H1 (cell line): ENCODE data around the gene PACSIN1. TPM values are rescaled to one million over a fixed set of nuclear protein-coding genes. Genes with fewer than 3 reads are reported as not detected.

Experiments
- BCL11A ChIP-seq, 2 experiments: IDR thresholded peaks; one replicate each; pipeline ENCODE4 v1.6.1; 2011; ENCODE audit warnings: low read depth in 2 of 2, low read length in 2 of 2, mild to moderate bottlenecking in 2 of 2
- CBX8 ChIP-seq: fragments of 300-800, 300-1000 bp; sonication (generic); IDR thresholded peaks from 2 replicates; pipeline ENCODE4 v1.7.1; 2016; ENCODE audit warnings: low read depth, low read length, borderline replicate concordance
- CHD7 ChIP-seq: fragments of 300-600 bp; sonication (generic); IDR thresholded peaks from 2 replicates; pipeline ENCODE4 v1.7.1; 2012; ENCODE audit warnings: low read length, moderate library complexity, mild to moderate bottlenecking, inconsistent platforms; ENCODE audit not compliant: insufficient replicate concordance
- CTCF ChIP-seq, 3 experiments: IDR thresholded peaks; 1 replicate in 2 of 3; 2 replicates in 1 of 3; pipeline versions ENCODE4 v1.5.1 to v1.6.1; 2011; ENCODE audit warnings: low read length in 3 of 3, mild to moderate bottlenecking in 3 of 3, inconsistent platforms in 2 of 3, low read depth in 1 of 3, moderate library complexity in 1 of 3; ENCODE audit not compliant: insufficient read depth in 1 of 3; ENCODE audit errors: control extremely low read depth in 1 of 3
- E2F6 ChIP-seq: IDR thresholded peaks from 2 replicates; pipeline ENCODE4 v1.6.1; 2012; ENCODE audit warnings: inconsistent platforms
- KDM5A ChIP-seq: fragments of 200-600 bp; IDR thresholded peaks from 2 replicates; pipeline ENCODE4 v1.7.1; 2012; ENCODE audit warnings: mild to moderate bottlenecking, low read length, inconsistent platforms, mixed read lengths
- NRF1 ChIP-seq: IDR thresholded peaks from 2 replicates; pipeline ENCODE4 v1.6.1; 2011; ENCODE audit warnings: mild to moderate bottlenecking, low read depth, low read length, improper control_type of control experiment
- RAD21 ChIP-seq, 2 experiments: IDR thresholded peaks in 1 of 2; conservative IDR thresholded peaks in 1 of 2; 2 replicates each; pipeline ENCODE4 v1.6.1; 2011; ENCODE audit warnings: low read depth in 2 of 2, low read length in 2 of 2, improper control_type of control experiment in 1 of 2, inconsistent platforms in 1 of 2, mild to moderate bottlenecking in 1 of 2, moderate library complexity in 1 of 2
- polyA plus RNA-seq, 7 experiments: library from polyadenylated mRNA; depleted of rRNA in 3 of 7; stranded (reverse) in 5 of 7; unstranded in 2 of 7; fragments of >200 nt in 5 of 7; fragments of 200-250 nt in 2 of 7; gene quantifications; 1 replicate in 5 of 7; 2 replicates in 1 of 7; 4 replicates in 1 of 7; pipeline versions ENCODE4 v1.2.1 to v1.2.3, GENCODE V29; 2011 to 2013; ENCODE audit warnings: missing spikeins in 2 of 7, mixed read lengths in 2 of 7
- total RNA-seq: library from RNA; stranded (reverse); fragmentation: NEBNext Ultra II Directional; extraction: Animal tissue kit (Norgen Biotek cat#: 25700); gene quantifications from 2 replicates; pipeline ENCODE4 v1.2.1, GENCODE V29; 2021

The PACSIN1 gene
- total and polyA plus RNA-seq, 2 of the 8 experiments (the other 6 are each of a cell fraction or from before 2014, with no cell fraction given), result 5.9 to 11.1 TPM

- TF ChIP-seq CHD7, result no peak
- TF ChIP-seq RAD21 (IDR thresholded peaks at IDR 0.05 in 1 of 2, conservative IDR thresholded peaks at IDR 0.05 in 1 of 2; ENCODE audit: low read depth in 2 of 2, low read length in 2 of 2), result no peak
- no peak for TF ChIP-seq BCL11A (IDR thresholded peaks at IDR 0.05; ENCODE audit: low read depth in 2 of 2, low read length in 2 of 2)
- TF ChIP-seq NRF1, result no peak
- TF ChIP-seq KDM5A, result no peak
- no peak for TF ChIP-seq CBX8
- TF ChIP-seq CTCF (IDR thresholded peaks at IDR 0.05; ENCODE audit: control extremely low read depth in 1 of 3, insufficient read depth in 1 of 3, low read depth in 1 of 3, low read length in 3 of 3), result no peak
- TF ChIP-seq E2F6, result no peak
These were observed 58.6 kb downstream of the PACSIN1 start (continued) for GRCh38 chr6:34524499-34524898.
